ENCODE results near the gene SLC6A3. TPM values are rescaled to one million over a fixed set of nuclear protein-coding genes. Genes with fewer than 3 reads are reported as not detected.

Gene SLC6A3
- total RNA-seq, 1 donor from 2014 or later: 0.16 TPM

- Mint-ChIP-seq H3K27ac (ENCODE audit: unreplicated experiment) (peak overlapping the region; percentile 27), H3K36me3 (ENCODE audit: low read depth) (no peaks in the 10 kb centered on the region), H3K4me1 (peaks cover 10% of the 10 kb centered on the region), H3K9me3 (no peaks in the 10 kb centered on the region), H3K4me3 (no peak overlapping the region), H3K27me3 (ENCODE audit: low read depth) (peaks cover 22% of the 10 kb centered on the region)
- DNase-seq (ENCODE audit: low read depth, low spot score): no peak
- TF ChIP-seq CTCF (conservative IDR thresholded peaks at IDR 0.05): no peak
Observed at GRCh38 chr5:1406681-1407640, 38.3 kb downstream of the SLC6A3 start.

GRCh38 chr5:1405539-1406530 is 39.4 kb downstream of the SLC6A3 start:
- Mint-ChIP-seq H3K36me3 (ENCODE audit: low read depth) (no peaks in the 10 kb centered on the region), H3K9me3 (no peaks in the 10 kb centered on the region), H3K4me1 (peaks cover 10% of the 10 kb centered on the region), H3K27ac (ENCODE audit: unreplicated experiment) (no peak overlapping the region), H3K4me3 (no peak overlapping the region), H3K27me3 (ENCODE audit: low read depth) (peaks cover 22% of the 10 kb centered on the region)
- no peak for DNase-seq (ENCODE audit: low read depth, low spot score)
- no peak for TF ChIP-seq CTCF (conservative IDR thresholded peaks at IDR 0.05)

- H3K4me3 Mint-ChIP-seq: no peak overlapping the region
- H3K9me3 Mint-ChIP-seq: no peaks in the 10 kb centered on the region
- DNase-seq (ENCODE audit: low read depth, low spot score): no peak
- TF ChIP-seq CTCF (conservative IDR thresholded peaks at IDR 0.05): no peak
- H3K4me1 Mint-ChIP-seq: peaks cover 10% of the 10 kb centered on the region
- H3K27me3 Mint-ChIP-seq (ENCODE audit: low read depth): peaks cover 22% of the 10 kb centered on the region
- H3K36me3 Mint-ChIP-seq (ENCODE audit: low read depth): no peaks in the 10 kb centered on the region
- H3K27ac Mint-ChIP-seq (ENCODE audit: unreplicated experiment): no peak overlapping the region
Observed at GRCh38 chr5:1405121-1405520, 40.1 kb downstream of the SLC6A3 start.

- Mint-ChIP-seq H3K27ac (ENCODE audit: unreplicated experiment) (no peak overlapping the region), H3K9me3 (no peaks in the 10 kb centered on the region), H3K4me3 (no peak overlapping the region), H3K4me1 (peaks cover 10% of the 10 kb centered on the region), H3K27me3 (ENCODE audit: low read depth) (peaks cover 17% of the 10 kb centered on the region), H3K36me3 (ENCODE audit: low read depth) (no peaks in the 10 kb centered on the region)
- TF ChIP-seq CTCF (conservative IDR thresholded peaks at IDR 0.05): no peak
- no peak for DNase-seq (ENCODE audit: low read depth, low spot score)
Observed at GRCh38 chr5:1404062-1404461, 41.2 kb downstream of the SLC6A3 start.

GRCh38 chr5:1402611-1403255 is 42.5 kb downstream of the SLC6A3 start:
- no peaks in the 10 kb centered on the region for H3K36me3 Mint-ChIP-seq (ENCODE audit: low read depth)
- H3K4me3 Mint-ChIP-seq: no peak overlapping the region
- DNase-seq (ENCODE audit: low read depth, low spot score): no peak
- H3K9me3 Mint-ChIP-seq: peaks cover 3% of the 10 kb centered on the region
- H3K27ac Mint-ChIP-seq (ENCODE audit: unreplicated experiment): peak overlapping the region; percentile 87
- peaks cover 23% of the 10 kb centered on the region for H3K27me3 Mint-ChIP-seq (ENCODE audit: low read depth)
- H3K4me1 Mint-ChIP-seq: peaks cover 10% of the 10 kb centered on the region
- TF ChIP-seq CTCF (conservative IDR thresholded peaks at IDR 0.05): no peak
